DMS79 treated with DMSO at 0.1 percent for 48 hours (cell line): Measurements from ENCODE around the gene TMEM156.

Experiments
- DNase-seq: peaks from one replicate; lab custom pipeline; 2025; lab: John Stamatoyannopoulos, UW

Gene TMEM156

DNA sequence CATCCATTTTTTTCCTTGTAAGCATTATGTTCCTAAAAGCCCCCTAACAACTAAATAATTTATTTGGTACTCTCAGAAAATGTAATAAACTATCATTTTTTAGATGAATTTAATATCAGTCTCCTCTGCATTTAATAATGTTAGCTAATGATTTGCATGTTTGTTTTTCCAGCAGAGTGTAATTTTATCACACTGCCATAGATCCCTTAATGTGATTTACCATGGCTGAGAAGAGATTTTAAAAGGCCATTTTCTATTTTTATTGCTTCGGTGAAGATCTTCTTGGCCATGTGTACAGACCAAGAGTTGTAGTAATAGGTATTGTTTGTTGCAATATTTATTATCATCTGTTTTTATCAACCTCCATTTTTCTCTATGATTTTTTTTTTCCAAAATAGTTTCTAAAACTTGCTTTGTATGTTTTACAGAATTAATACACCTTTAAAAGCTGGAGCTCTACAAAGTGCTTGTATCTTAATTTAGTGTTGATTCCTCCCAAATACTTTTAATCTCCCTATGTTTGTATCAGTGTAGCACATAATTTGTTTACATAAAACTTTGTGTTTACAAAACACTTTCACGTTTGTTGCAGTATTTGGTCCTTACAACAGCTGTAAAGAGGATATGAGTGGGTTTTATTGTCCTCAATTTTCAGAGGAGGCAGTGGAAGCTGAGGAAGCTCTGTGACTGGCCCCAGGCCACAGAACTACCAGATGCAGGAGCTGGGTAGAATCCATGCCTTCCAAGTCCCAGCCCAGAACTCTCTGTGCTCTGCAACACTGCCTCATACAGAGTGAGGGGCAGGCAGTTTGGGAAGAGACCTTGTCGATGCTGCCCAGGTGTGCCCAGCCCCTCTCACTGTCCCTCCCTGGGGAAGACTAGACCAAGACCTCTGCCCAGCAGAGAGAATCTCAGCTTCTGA is 106.5 kb downstream of the TMEM156 start:
- DNase-seq, result no peak

DNA sequence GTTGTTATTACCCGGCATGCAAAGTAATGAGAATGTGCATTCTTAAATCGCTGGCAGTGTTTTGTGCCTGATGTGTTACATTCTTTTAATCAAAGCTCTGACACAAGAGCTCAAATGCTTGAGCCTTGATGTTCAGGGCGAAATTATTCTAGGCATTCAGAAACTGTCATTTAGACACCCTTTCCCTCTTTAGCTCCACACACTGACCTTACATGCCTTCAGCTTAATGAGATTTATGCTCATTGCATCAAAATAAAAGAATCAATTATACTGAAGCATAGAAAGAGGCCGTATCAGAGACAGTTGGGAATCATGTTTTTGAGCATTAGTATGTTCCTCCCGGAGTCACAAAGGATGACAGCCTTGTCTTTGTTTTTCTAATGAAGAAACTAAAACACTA is 107.9 kb downstream of the TMEM156 start:
- DNase-seq, result no peak

DNA sequence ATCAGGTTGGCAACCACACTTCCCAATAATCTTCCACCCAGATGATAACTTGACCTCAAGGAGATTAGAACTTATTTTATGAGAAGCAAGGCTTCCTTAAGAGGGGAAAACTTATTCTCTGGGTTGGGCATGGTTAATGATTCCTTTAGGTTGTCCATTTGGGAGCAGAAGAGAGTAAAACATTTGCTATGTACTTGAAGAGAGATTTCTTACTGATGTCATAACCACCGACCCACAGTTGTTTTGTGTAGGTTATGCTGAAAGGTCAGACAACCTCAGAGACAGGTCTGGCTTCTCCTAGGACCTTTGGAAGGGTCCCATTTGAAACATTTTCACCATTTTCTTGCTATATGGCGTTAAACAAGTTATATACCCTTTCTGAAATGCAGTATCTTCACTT is 108.5 kb downstream of the TMEM156 start:
- DNase-seq, result no peak

DNA sequence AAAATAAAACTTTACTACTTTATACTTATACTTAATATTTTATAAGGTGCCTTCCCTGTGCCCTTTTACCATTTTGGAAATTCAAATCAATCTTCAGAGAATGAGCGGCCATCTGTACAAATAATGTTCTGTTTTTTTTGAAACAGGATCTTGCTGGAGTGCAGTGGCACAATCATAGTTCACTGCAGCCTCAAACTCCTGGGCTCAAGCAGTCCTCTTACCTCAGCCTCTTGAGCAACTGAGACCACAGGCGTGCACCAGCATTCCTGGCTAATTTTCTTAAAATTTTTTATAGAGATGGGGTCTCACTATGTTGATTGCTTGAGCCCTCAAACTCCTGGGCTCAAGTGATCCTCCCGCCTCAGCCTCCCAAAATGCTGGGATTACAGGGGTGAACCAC is 111.1 kb downstream of the TMEM156 start:
- DNase-seq, result no peak

DNA sequence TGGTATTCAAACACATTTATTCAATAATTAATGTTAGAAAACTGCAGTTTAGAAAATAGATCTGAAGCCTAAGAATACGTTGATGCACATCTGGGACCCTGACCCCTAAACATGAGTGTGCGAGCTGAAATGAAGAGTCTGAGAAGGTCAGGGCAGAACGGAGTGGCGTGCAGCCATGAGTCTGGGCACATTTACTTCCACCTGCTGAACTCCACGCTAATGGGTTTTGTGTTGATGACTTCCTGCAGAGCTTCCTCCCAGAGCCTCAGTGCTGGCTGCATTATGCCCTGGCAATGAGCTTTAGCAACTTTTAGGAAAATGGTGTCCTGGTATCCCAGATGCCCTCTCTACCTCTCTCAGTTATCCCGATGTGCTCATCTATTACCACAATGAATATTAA is 111.5 kb downstream of the TMEM156 start:
- no peak for DNase-seq

DNA sequence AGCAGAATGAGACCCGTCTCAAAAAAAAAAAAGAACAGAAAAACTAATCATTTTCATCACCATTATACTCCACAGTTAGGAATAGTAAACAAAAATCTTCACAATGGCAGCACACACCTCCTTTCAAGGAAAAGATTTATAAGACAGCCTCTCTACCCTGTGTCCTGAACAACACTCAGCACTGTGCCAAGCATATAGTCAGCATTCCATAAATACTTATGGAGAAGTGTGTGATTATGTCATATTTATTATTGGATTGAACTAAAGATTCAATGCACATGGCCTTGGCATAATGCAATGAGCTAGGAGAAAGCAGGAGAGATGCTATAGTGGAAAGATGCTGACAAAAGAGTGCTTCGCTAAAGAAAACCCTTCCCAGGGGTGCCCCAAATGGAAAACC is 112.0 kb downstream of the TMEM156 start:
- DNase-seq, result no peak

DNA sequence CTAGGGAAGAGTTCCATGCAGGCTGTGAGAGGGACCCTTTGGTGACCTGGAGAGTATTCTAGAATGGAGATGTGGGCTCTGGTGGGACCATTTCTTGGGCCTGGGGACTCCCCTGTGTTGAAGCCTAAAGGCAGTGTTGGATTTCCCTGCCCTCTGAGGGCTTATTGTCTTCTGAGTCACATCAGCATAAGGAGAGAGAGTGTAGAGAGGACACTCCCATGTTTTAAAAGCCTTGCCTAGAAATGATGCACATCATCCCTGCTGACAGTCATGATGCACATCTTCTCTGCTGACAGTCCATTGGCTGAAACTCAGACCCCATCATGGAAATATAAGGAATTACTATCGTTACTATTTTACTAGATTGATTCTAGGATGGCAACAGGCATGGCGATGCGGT is 112.7 kb downstream of the TMEM156 start:
- no peak for DNase-seq

DNA sequence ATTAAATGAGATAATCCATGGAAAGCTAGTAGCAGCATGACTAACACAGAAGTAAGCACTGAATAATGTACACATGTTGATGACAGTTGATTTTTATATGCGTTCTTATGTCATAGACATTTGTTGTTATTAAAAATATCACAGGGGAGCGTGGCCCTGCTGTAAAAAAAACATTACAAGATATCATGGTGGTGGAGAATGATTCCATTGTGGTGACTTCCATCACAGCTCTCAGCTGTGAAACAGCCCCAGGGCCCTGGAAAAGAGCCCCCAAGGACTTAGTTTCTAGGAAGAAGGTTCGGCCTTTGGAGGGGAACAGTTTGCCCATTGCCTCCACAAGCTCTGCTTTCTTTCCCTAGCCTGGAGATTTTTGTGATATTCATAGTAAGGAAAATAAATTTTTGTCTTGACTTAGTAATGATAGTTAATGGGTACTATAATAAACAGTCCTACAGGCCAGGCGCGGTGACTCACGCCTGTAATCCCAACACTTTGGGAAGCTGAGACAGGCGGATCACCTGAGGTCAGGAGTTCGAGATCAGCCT is 114.7 kb downstream of the TMEM156 start:
- no peak for DNase-seq
